HUDEP-2 (cell line): ENCODE results near the gene HIVEP3.

Source experiments
- DNase-seq, 76 experiments: peaks; one replicate each; lab custom pipeline; 2025; ENCODE audit not compliant: unreplicated experiment in 76 of 76; lab: John Stamatoyannopoulos, UW

The HIVEP3 gene

DNA sequence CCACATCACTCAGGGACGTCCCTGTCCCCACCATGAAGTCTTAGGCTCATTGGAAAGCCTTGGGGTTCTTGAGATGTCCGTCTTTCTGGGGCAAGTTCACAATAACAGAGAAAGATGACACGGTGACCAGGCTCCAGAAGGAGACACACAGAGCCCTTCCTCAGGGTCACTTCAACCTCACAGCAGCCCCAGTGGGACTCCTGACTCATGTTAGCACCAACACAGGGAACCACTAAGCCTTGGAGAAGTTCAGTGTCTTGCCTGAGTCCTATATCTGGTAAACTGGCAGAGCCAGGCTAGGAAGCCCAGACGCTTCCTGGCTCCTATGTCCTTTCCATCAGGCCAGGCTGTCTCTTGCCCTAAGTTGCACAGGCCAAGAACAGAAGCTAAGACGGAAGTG, 199.1 kb downstream of the HIVEP3 start:
- DNase-seq: no peak

DNA sequence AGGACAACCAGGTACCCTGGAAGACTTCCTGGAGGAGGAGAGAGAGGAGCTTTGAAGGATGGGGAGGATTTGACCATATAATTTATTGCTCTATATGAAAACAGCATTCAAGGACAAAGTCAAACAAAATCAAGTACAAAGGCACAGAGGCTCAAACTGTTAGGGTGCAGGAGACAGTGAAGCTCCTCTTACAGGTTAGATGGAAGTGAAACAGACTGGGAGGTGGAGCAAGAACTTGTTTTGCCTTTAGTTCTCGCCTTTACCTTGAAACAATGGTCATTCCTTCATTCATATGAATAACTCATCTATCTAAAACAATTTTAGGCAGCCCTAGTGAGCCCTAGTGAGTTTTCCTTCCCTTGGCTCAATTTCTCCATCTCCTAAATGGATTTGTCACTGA, 199.6 kb downstream of the HIVEP3 start:
- no peak for DNase-seq

DNA sequence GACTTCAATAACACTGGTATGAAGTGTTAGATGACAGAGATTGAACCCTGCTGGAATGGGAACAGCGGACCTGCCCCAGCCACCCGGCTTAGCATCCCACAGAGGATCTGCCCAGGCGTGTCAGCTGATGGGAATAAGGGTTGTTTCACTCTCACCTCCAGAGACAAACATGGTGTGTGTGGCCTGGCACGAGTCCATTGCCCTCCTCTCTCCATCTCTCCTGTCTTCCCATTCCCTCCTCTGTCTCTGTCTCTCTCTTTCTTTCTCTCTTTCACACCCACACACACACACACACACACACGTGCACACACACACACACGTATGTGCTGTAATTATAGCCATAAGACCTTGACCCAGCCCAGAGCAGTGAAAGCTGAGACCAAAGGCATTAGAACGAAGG, 200.2 kb downstream of the HIVEP3 start:
- DNase-seq: no peak

DNA sequence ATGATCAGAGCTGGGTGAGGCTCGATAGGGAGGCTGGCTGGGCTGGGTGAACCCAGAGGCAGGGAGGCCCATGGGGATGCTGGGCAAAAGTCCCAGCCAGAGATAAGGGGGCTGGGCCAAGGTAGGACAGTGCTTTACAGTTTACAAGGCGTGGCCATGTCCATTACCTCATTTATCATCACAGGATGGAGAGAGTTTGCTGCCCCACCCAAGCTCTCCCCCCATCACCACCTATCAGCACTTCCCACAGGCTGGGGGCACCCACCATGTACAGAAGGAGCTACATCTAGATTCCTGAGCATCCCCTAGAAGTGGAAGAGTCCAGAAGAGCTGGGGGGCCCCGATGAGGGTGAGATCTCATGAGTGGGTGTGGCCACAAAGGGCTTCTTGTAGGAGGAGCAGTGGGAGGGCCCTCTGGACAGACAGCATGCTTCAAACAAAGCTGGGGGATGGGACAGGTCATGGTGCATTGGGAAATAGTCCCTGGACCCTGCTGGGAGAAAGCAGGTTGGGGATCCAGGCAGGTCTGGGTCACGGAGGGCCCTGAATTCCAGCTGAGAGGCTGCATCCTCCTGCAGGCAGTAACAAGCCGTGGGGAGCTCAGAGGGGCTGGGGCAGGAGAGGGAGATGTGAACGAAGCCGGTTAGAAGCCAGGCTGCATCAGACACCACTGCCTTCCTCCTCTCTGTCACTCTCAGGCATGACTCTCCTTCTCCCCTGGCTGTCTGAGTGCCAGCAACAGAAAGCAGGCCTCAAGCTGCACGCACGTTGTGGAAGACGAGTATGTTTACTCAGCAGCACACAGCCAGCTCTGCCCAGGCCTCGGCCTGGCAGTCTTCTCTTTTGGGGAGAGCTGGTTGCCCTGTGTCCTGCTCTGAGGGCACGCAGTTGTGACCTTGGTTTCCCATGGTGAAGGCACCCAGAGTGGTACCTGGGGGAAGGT, 202.3 kb downstream of the HIVEP3 start:
- no peak for DNase-seq

DNA sequence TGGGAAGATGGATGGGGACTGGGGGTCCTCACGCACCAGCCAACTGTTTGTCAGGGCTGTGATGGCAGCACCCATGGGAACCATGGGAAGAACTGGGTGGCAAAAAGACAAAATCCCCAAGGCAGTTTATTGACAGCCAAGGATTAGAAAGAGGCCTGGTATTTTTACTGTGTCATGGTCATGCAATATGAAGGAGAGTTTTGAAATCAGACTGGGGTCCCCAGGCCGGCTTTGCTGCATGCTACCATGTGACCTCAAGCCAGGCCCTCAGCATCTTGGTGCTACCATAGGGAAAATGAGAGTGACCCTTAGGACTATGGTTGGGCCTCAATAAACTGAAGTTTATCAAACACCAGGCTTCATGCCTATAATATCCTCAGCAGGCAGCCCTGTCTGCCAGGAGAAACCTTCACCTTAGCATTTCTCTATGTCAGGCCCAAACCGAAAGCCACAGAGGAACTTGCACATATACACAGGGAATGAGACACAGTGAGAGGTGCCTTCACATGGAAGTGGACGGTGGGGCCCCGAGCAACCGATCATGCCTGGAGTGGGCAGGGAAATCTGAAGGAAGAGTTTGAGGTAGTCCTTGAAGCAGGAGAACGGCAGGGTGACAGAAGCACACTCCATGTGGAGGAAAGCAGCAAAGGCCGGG, 203.2 kb downstream of the HIVEP3 start:
- no peak for DNase-seq

DNA sequence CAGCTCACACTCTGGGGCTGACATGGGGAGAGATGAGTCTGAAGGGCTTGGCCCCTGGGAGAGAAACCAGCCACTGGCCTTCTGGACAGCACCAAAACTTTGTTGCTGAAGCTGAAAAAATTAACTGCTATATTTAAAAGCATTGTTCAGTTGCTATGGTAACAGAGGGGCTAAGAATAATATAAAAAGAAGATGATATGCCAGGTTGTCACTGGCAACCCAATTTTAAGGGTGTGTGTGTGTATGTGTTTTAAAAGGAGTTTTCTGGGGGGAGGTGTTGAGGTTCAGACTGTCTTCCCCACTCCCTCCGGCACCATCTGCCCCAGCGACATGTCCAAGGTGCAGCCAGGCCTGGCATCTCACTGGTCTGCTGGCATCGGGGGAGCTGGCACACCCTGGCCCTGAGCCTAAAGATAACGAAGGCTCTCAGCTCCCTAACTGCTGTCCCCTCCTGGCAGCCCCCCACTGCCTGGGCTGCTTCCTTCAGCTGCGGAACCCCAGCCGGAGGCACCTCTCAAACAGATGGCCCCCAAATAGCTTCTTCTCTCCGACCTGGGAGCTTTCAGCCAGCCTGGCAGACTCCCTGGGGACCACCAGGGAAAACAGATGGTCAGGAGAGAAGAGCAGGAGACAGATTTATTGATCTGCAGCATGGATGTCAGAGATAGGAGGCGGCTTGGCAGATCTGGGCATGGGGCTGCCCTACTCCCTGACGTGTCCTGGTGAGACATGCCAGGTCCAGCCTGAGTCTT, 203.9 kb downstream of the HIVEP3 start:
- DNase-seq: no peak

DNA sequence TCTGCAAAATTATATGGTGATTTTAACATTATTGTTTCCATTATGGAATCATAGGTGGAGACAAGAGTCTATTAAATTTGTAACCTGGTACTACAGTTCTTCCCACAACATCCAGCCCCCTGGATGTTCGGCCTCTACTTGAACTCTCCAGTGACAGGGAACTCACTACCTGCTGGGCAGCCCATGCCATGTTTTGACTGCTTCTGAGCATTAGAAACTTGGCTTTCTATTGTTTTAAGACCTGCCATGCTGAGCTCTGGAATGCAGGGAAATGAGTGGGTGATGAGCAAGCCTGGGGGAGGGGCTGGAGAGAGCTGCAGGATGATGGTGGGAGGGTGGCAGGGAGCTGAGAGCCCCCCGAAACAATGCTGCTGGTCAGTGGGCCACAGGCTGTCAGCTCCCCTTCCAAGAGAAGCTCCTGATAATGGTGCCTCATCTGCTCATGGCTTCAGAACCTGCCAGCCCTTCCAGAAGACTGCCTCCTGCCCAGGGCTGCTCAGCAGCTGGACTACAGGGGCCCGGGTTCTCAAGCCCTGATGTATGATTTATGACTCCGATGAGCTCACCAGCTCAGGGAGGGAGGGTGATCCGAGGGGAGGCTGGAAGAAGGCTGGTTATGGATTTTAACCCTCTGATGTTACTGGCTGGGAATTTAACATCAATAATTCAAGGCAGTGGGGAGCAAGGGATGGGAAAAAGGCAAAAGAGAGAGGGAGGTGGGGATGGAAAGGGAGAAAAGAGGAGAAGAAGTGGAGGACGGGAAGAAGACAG, 205.0 kb downstream of the HIVEP3 start:
- no peak for DNase-seq

DNA sequence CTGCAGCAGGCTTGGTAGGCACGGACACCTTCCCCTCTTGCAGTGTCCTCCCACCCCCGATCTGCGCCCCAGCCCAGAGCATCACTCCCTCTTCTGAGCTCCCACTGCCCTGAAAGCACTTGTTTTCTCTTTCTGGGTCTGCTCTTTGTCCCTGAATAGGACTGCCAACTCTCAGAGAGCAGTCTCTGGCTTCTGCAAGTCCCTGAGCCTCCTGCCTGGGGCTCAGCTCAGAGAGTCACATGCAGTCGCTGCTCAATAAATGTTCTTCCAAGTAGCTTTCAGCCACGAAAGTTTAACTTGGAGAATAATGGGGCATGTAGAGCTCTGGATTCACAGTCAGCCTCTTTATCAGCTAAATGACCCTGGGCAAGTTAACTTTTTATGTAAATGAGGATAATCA, 205.6 kb downstream of the HIVEP3 start:
- no peak for DNase-seq

DNA sequence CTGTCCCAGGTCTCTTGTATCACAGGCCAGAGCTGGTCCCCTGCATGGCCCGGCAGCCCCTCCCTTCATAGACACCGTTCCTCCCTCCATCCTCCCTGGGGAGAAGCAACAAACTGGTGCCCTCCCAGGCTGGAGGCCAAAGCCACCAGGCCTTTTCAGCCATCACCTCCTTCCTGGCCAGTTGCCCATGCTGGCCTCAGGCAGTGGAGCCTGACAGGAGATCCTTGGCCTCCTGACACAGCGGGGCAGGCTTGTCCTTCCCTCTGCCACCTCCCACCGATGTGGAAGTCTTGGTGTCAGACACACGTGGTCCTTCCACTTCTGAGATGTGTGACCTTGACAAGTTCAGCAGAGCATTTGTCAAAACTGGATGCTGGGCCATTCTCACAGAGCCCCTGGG, 206.0 kb downstream of the HIVEP3 start:
- DNase-seq: peak in 1 of 76 experiments; percentile 1

DNA sequence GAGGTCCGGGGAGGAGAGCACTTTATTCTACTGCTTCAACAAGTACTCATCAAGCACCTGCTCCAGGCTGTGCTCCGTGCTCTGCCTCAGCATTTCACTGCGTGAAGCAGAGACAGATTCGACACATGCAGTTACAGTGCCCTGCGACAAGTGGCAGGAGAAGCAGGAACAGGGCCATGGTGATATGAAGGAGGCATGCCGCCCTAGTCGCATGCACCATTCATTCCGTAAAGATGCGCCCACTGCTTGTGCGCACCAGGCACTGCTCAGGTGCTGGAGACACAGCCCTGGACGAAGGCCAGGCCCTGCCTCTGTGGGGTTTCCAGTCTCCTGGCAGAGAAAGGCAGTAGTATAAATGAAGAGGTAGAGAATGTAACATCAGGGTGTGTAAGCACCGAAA, 206.6 kb downstream of the HIVEP3 start:
- no peak for DNase-seq

DNA sequence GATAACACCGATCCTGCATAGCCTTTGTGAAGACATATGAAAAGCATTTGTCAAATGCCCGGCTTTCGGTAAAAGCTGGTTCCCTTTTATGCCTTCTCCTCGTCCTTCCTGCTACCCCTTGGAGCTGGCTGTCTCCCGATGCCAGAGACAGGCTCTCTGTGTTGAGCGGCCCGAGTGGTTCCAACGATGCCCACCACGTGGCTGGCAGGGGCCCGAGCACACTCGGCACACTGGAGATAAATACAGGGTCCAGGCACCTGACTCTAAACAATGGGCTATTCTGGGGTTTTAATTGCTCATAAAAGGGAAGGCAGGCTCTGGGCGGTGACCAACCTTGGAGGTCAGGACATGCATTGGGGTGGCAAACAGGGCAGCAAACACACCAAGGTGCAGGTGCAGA, 207.1 kb downstream of the HIVEP3 start:
- DNase-seq: no peak

DNA sequence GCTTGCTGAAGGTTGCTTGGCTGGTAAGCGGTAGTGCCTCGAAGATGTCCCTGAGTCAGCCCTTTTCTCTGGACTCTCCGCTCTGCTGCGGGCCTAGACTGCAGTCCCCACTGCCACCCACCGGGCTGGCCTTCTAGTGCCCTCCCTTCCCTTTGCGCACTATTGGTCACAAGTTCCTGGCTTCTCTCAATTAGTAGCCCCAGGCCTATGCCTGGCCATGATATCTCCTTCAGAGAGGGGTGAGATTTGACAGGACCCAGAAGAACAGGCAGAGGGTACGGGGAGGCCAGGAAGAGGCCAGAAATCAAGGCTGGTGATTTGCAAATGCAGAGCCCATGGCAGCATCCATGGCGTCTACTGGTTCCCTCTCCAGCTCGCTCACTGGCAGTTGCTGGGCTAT, 207.7 kb downstream of the HIVEP3 start:
- DNase-seq: no peak

DNA sequence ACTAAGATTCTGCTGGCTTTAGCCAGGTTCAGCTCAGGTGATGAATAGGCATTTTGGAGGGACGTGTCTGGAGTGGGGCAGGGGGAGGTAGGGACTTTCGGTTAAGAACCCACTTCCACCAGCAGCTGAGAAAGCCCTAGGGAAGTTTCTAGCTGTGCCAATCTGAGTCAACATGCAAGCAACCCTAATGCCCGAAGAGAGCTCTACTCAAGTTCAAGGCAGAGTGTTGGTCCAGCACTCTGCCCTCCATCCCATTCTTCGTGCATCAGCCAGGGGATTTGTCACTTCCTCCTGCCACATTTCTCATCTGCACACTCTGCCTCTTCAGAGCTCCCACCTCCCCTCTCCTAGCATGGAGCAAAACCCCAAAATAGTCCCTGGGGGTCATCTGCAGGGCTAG, 208.8 kb downstream of the HIVEP3 start:
- no peak for DNase-seq

DNA sequence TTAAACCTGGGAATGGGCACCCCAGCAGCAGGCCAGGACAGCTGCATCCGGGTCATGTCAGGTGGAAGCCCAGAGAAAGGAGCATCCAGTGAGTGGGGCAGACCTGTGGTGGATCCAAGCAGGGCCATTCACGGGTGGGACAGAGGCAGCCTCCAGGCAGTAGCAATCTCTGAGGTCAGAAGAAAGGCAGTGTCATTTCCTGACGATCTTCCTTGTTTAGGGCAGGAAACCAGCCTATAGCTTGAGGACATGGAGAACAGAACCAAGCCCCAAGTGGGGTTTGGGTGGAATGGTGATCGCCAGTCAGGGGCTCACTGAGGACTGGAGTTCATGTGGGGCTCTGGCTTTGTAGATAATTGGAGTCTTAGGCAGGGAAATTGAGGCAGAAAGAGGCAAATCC, 209.4 kb downstream of the HIVEP3 start:
- DNase-seq: no peak

DNA sequence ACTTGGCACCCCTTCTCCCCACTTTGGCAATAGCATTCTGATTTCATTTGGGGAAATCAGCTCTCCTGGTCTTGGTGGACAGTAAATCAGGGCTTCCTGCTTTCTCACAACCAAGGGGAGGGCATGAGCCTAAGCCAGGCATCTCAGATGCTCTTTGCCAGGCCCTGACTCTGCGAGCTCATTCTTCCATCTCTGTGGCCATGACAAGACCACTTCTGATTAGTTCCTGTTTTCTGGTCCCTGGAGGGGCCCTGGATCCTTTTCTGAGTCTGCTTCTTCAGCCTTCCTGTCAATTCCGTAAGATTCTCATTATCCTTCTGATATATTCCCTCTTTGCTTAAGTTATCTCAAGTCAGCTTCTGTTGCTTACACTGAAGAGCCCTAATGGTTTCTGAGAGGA, 210.4 kb downstream of the HIVEP3 start:
- DNase-seq: no peak

DNA sequence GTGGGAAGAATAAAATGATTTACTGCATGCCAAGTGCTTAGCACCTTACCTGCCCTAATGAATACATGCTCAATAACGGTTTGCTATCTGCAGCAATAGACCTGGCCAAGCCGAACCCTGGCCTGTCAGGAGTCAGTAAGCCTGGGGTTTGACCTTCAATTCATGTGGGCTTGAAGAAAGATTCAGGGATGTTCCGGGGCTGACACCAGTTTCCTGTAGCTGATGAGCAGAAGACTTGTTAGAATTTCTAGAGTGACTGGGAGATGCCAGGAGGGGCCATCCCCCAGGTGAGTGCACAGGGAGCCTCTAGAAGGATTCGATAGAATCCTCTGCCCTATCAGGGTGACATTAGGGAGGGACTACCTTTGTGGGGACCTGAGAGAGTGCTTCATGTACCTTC, 210.9 kb downstream of the HIVEP3 start:
- DNase-seq: no peak

DNA sequence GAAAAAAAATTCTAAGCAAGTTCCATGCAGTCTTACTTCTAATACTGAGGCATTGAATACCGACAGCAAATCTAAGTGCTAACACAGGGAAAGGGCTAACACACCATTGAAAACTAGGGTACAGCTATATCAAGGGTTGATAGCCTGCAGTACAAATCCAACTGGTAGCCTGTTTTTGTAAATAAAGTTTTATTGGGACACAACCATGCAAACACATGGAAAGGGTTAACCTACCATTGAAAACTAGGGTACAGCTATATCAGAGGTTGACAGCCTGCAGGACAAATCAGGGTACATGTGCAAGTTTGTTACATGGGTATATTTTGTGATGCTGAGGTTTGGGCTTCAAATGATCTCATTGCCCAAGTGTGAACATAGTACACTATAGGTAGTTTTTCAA, 212.9 kb downstream of the HIVEP3 start:
- DNase-seq: no peak

DNA sequence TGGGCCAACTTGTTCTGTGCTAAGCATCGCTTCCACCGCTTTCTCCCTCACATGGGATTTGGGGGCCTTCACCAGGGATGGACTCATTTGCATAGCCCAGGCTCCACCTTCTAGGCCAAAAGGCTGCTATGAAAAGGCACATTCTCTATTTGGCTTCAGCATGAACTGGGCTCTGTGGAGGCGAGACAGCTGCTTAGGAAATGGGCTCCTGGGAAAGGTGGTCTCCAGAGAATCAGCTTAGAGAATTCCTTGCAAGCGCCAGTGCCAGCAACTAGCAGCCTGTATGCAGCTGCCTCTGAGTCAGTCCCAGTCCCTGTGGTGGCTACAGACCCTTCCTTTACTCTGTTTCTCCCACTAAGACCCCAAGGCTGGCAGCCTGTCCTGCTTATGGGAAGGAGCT, 214.5 kb downstream of the HIVEP3 start:
- no peak for DNase-seq

DNA sequence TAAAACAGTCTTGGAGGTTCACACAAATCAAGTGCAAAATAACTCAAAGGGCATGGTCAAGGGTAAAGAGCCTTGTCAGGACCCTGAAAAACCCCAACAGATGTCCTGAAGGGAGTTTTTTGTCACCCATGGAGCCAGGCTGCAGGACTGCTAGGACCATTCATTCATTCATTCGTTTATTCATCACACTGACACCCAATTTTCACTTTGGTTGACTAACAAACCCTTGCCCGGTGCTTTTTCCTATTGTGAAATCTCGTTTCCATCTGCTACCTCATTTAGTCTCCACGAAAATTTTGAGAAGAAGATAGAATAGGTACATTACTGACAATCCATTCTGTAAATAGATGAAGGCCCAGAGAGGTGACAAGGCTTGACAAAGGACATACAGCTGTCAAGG, 216.0 kb downstream of the HIVEP3 start:
- DNase-seq: no peak

DNA sequence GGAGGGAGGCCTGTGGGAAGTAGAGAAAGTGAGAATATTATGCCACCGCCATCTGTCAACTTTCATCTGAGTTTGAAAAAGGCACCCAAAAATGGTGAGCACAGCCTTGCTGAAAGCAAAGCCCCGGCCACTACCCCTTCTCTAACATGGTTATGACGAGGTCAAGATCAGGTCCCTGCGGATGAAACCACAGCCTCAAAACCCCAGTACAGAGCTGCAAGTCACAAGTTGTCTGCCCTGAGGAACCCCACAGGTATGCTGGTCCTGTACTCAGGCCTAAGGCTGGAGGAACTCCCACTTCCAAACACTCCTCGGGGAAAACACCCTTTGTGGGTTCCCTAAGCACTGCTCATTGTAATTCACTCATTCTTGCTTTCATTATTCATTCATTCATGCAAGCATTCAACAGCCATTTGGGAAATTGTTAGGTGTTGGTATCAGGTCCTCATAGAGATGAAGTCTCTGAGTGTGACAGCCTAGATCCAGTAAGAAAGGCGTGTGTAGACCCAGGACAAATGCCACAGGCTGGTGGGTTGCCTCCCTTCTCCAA, 217.7 kb downstream of the HIVEP3 start:
- no peak for DNase-seq

DNA sequence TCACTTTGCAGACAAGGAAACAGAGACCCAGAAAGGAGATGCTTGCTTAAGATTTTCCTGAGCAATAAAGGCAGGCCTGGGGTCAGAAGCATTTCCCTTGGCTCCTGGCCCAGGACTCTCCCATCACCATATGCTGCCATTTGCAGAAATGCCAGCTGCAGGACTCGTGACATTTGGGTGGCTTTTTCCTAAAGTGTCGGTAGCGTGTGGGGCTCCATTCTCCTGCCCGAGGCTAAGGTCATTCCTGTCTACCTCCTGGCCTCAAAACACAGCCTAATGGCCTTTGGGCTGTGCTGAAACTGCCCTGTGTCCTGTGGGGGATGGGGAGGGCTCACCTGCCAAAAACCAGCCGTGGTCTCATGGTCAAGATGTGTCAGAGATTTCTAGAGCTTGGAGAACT, 218.1 kb downstream of the HIVEP3 start:
- no peak for DNase-seq
